ENCODE measurements around the gene FRMD3. TPM values are rescaled to one million over a fixed set of nuclear protein-coding genes. Genes with fewer than 3 reads are reported as not detected.

The FRMD3 gene
- total and polyA plus RNA-seq, 7 donors: 8.5 to 182 (median 38.7) TPM

GRCh38 chr9:83355729-83356151 lies 182.5 kb downstream of the FRMD3 start:
- WGBS, 3 donors: 26 to 29% (median 27%) methylated on average over 2 of the region's 2 CpGs
- Histone ChIP-seq H3K36me3 (ENCODE audit: insufficient read depth in 1 of 2, low read depth in 1 of 2) (no peaks in the 10 kb centered on the region), H3K27me3 (ENCODE audit: insufficient read depth in 3 of 3, low read length in 2 of 3) (no peaks in the 10 kb centered on the region), H3K4me3 (no peak overlapping the region), H3K27ac (no peak overlapping the region), H3K9me3 (no peaks in the 10 kb centered on the region), H3K4me1 (no peaks in the 10 kb centered on the region)
- DNase-seq (no peak), ATAC-seq (no peak)
- intact Hi-C loops (cut with DNase I): no loop called here
- TF ChIP-seq, protein P1, sequence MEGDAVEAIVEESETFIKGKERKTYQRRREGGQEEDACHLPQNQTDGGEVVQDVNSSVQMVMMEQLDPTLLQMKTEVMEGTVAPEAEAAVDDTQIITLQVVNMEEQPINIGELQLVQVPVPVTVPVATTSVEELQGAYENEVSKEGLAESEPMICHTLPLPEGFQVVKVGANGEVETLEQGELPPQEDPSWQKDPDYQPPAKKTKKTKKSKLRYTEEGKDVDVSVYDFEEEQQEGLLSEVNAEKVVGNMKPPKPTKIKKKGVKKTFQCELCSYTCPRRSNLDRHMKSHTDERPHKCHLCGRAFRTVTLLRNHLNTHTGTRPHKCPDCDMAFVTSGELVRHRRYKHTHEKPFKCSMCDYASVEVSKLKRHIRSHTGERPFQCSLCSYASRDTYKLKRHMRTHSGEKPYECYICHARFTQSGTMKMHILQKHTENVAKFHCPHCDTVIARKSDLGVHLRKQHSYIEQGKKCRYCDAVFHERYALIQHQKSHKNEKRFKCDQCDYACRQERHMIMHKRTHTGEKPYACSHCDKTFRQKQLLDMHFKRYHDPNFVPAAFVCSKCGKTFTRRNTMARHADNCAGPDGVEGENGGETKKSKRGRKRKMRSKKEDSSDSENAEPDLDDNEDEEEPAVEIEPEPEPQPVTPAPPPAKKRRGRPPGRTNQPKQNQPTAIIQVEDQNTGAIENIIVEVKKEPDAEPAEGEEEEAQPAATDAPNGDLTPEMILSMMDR (IDR thresholded peaks at IDR 0.05): no peak

- Histone ChIP-seq H3K27me3 (ENCODE audit: insufficient read depth in 3 of 3, low read length in 2 of 3) (no peaks in the 10 kb centered on the region), H3K9me3 (no peaks in the 10 kb centered on the region), H3K4me1 (no peaks in the 10 kb centered on the region), H3K36me3 (ENCODE audit: insufficient read depth in 1 of 2, low read depth in 1 of 2) (no peaks in the 10 kb centered on the region), H3K27ac (no peak overlapping the region), H3K4me3 (no peak overlapping the region)
- intact Hi-C loops (cut with DNase I): no loop called here
- peak in 1 of 4 donors; percentile 39 for ATAC-seq
- TF ChIP-seq, protein P1 (IDR thresholded peaks at IDR 0.05): no peak
- no peak for DNase-seq
- WGBS, 3 donors: 54 to 76% (median 54%) methylated on average over 4 of the region's 4 CpGs
These were observed 183.2 kb downstream of the FRMD3 start for GRCh38 chr9:83355024-83355444.

GRCh38 chr9:83349031-83349430 lies 189.2 kb downstream of the FRMD3 start:
- intact Hi-C loops (cut with DNase I): no loop called here
- 81 to 83% (median 83%) methylated on average over 9 of the region's 9 CpGs for WGBS, 3 donors
- TF ChIP-seq, protein P1 (IDR thresholded peaks at IDR 0.05): no peak
- Histone ChIP-seq H3K9me3 (no peaks in the 10 kb centered on the region), H3K27me3 (ENCODE audit: insufficient read depth in 3 of 3, low read length in 2 of 3) (no peaks in the 10 kb centered on the region), H3K4me1 (no peaks in the 10 kb centered on the region), H3K36me3 (ENCODE audit: insufficient read depth in 1 of 2, low read depth in 1 of 2) (no peaks in the 10 kb centered on the region), H3K4me3 (no peak overlapping the region), H3K27ac (no peak overlapping the region)
- DNase-seq (no peak), ATAC-seq (no peak)

DNA sequence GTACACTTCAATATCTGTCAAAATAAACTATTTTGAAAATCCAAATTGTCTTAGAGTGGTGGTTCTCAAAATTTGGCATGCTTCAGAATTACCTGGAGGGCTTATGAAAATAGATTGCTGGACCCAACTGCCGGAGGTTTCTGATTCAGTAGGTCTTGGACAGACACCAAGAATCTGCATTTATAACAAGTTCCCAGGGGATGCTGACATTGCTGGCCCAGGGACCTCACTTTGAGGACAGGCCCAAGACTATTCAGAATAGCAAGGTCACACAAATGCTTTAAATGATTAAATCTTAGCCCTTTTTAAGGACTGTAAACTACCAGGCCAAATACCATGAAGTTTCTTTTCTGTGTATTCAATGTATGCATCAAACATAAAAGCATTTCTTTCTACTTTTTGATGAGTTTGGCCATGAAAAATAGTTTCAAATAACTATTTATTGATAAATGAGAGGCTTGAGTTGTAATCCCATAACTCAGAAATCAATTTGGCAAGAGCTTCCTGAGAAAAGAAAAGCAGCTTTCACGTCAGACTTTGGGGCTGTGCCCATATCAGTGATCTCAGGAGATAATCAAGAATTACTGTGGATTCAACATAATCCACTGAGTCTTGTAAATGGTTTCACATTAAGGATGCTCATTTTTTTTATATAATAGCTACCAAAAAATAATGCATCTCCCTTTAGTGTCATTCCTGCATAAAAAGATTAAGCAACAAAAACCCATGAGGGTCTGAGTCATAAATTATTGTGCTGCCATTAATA lies 191.4 kb downstream of the FRMD3 start:
- intact Hi-C loops (cut with DNase I): no loop called here
- Histone ChIP-seq H3K36me3 (ENCODE audit: insufficient read depth in 1 of 2, low read depth in 1 of 2) (no peaks in the 10 kb centered on the region), H3K4me1 (no peaks in the 10 kb centered on the region), H3K27me3 (ENCODE audit: insufficient read depth in 3 of 3, low read length in 2 of 3) (no peaks in the 10 kb centered on the region), H3K9me3 (no peaks in the 10 kb centered on the region), H3K27ac (no peak overlapping the region), H3K4me3 (no peak overlapping the region)
- WGBS, 3 donors: 25 to 33% (median 28%) methylated on average over 2 of the region's 2 CpGs
- ATAC-seq (no peak), DNase-seq (no peak)
- TF ChIP-seq, protein P1 (IDR thresholded peaks at IDR 0.05): no peak
